ENCODE data around the gene ARHGEF11.

Gene ARHGEF11

DNA sequence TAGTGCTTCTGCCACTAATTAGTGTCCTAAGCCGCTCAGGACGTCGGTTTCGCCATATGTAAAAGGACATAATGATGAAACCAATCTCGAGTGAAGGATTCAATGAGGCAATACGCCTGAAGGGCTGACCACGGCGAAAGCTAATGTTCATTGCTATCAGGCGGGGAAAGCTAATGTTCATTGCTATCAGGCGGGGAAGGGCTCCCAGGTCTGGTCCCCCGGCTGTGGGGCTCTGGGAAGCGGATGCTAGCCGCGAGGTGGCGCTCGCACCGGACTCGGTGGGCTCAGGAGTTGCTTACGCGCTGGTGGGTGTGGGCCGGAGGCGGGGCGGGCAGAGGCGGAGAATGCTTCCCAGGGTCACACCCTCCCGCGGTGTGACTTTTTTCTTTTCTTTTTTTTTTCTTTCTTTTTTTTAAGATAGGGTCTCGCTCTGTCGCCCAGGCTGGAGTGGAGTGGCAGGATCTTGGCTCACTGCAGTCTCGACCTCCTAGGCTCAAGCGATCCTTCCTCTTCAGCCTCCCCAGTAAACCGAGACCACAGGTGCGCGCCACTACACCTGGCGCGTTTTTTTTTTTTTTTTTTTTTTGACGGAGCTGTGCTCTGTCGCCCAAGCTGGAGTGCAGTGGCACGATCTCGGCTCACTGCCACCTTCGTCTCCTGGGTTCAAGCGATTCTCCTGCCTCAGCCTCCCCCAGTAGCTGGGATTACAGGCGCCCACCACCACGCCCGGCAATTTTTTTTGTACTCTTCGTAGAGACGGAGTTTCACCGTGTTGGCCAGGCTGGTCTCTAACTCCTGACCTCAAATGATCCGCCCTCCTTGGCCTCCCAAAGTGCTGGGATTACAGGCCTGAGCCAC lies 153.1 kb downstream of the ARHGEF11 start:
- DNase-seq: peak; percentile 62 to 82 (median 72)

DNA sequence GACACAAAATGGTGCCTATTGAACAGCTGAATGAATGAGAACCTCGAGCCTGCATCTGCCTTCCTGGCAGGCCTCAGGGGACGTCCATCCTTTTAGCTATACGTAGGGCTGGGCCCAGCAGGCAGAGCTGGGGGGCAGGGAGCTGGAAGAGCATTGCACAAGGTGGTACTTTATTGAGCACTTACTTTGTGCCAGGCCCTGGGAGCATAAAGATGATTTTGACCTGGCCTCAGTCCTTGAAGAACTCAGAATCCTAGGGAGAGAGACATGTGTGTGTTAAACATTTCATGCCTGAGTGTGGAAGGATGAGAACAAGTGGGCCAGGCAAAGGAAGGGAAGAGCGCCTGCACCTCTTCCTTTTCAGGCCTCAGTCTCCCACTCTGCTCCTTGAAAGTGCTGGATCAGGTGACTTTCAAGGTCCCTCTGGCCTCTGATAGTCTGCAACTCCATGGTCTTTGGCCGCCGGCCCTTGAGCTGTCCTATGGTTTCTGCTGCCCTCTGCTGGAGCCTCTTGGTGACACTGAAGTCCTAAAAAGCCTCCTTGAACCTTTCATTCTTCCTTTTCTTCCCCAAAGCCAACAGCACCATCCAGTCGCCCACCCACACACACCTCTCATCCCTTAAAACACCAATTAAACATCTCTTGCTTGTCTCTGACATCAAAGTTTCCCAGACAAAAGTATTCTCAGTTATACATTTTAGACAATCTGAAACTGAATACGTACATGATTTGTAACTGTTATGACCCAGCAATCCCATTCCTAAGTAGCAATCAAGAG lies 155.6 kb downstream of the ARHGEF11 start:
- peak in 4 of 6 experiments; percentile 21 to 46 (median 24) for DNase-seq

DNA sequence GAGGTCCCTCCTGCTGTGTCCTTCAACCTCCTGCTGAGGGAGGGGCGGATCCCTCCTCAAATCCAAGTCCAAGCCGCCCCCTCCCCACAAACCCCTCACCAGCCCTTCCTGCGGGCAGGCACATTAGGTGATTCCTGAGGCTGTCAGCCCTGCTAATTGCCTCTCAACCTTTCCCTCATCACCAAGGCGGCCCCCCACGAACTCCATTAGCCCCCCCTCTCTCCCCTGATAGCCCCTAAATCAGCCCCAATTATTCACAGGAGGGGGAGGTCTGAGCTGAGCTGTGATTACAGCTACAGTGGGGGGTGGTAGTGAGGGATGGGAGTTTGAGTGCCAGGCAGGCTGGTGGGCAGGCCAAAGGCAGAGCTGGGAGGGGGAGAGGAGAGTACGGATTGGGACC lies 157.8 kb downstream of the ARHGEF11 start:
- no peak for DNase-seq

DNA sequence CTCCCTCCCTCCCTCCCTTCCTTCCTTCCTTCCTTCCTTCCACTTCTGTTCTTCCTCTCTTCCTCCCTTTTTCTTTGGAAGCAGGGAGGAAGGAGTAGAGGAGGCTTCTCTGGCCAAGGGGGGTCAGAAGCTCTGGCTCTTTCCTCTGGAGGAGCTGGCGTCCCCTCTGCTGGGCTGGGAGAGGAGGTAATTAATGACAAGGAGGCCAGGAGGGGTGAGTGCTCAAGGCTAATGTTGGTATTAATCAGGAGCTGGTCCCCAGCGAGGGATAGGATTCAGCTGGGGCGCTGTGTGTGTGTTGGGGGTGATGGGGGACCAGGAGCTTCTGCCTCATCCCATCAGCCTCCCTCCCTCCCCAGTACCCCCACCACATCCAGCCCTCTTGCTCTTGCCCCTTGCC lies 158.2 kb downstream of the ARHGEF11 start:
- DNase-seq: no peak

DNA sequence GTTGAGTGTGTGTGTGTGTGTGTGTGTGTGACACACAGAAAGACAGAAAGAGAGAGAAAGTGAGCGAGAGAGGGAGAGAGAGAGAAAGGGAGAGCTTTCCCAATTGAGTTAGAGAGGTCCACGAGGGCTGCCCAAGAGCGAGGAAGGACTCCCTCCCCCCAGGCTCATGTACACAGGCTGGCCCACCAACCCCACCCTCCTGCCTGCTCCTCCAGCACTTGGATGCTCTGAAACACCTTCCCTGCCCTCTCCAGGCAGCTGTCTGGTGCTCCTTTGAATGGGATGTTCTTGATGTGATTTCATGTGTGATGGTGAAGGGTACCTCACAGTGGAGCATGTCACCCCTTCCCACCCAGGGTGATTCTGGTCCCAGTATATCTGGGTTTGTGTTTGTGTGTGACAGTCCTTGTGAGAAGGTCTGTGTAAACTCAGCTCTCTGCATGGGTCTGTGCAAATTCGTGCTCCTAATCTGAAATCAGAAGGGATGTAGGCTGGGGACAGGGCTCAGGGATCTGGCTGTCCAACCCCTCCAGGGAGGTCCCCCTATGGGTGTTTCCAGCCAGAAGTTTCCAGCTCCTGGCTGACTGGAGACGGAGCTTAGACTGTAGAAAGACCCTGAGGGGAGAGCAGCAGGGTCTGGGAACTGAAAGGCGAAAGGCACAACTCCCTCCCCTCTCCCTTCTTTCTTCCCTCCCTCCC lies 158.8 kb downstream of the ARHGEF11 start:
- DNase-seq: no peak

DNA sequence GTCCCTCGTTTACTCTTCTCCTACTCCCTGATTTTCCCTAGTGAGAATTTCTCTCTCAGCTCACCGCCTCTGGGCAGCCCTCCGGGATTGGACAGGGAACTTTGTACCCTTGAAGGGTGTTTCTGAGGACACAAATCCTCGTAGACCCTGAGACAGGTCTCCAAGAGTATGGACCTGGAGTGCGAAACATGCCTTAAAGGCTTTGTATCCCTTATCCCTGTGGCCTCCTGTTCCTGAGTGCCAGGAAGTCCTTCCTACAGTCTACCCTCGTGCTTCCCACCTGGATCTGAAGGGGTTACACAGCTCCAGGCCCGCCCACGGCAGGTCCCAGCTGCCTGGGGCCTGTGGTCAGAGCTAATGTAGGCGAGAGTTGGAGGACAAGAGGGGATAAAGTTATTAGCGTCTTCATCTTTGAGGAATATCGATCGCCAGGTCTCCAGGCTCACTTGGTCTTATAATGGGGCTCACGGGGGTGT lies 159.6 kb downstream of the ARHGEF11 start:
- no peak for DNase-seq

DNA sequence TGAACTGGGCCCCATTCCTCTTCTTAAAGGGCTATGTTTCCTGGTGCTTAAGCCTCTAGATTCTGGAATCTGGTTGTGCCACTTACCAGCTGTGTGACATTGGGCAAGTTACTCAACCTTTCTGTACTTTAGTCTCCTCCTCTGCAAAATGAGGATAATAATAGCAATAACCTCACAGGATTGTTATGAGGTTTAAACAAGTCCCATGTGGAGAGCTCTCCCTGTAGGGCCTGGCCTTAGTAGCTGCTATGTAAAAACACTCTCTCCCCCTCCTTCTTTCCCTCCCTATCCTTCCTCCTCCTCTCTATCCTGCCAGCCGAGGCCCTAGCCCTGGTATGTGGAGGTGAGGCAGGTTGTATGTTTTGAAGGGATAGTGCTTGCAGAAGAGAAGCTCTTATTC lies 160.2 kb downstream of the ARHGEF11 start:
- DNase-seq: no peak

Data from stimulated activated naive CD4-positive, alpha-beta T cell (primary cell).